ENCODE results near the gene MPZL3. TPM values are rescaled to one million over a fixed set of nuclear protein-coding genes. Genes with fewer than 3 reads are reported as not detected.

MPZL3 gene
- total and polyA plus RNA-seq, 2 donors = 3.9 to 7.0 TPM

GRCh38 chr11:118213781-118214180, 38.4 kb downstream of the MPZL3 start:
- Histone ChIP-seq H3K27me3 (ENCODE audit: control insufficient read depth in 2 of 2, insufficient read depth in 1 of 2, low read length in 1 of 2) (no peaks in the 10 kb centered on the region), H3K9me3 (ENCODE audit: control insufficient read depth in 2 of 2, insufficient read depth in 1 of 2, low read length in 1 of 2) (no peaks in the 10 kb centered on the region), H3K4me1 (ENCODE audit: control insufficient read depth in 2 of 2, insufficient read depth in 2 of 2, low read length in 2 of 2) (peaks cover 13 to 55% of the 10 kb centered on the region in 2 donors), H3K27ac (ENCODE audit: low read depth in 1 of 2, low read length in 1 of 2) (peak overlapping the region in 1 of 2 donors; percentile 48), H3K4me3 (ENCODE audit: low read length in 2 of 2) (no peak overlapping the region), H3K36me3 (ENCODE audit: control insufficient read depth in 2 of 2, insufficient read depth in 2 of 2, low read length in 1 of 2) (peaks cover 2 to 3% of the 10 kb centered on the region in 2 donors)
- WGBS = 94% methylated on average over 2 of the region's 2 CpGs
- no peak for DNase-seq (ENCODE audit: low read depth in 6 of 9, low spot score in 9 of 9)

- WGBS = 89% methylated on average over 4 of the region's 4 CpGs
- no peaks in the 10 kb centered on the region for H3K27me3 ChIP-seq (ENCODE audit: control insufficient read depth in 2 of 2, insufficient read depth in 1 of 2, low read length in 1 of 2)
- peaks cover 2 to 3% of the 10 kb centered on the region in 2 donors for H3K36me3 ChIP-seq (ENCODE audit: control insufficient read depth in 2 of 2, insufficient read depth in 2 of 2, low read length in 1 of 2)
- H3K4me1 ChIP-seq (ENCODE audit: control insufficient read depth in 2 of 2, insufficient read depth in 2 of 2, low read length in 2 of 2) = peaks cover 13 to 55% of the 10 kb centered on the region in 2 donors
- DNase-seq (ENCODE audit: low read depth in 6 of 9, low spot score in 9 of 9) = peak in 1 of 9 donors; percentile 27
- peak overlapping the region in 1 of 2 donors; percentile 48 for H3K27ac ChIP-seq (ENCODE audit: low read depth in 1 of 2, low read length in 1 of 2)
- H3K4me3 ChIP-seq (ENCODE audit: low read length in 2 of 2) = no peak overlapping the region
- H3K9me3 ChIP-seq (ENCODE audit: control insufficient read depth in 2 of 2, insufficient read depth in 1 of 2, low read length in 1 of 2) = no peaks in the 10 kb centered on the region
Measured at GRCh38 chr11:118213201-118213600, 39.0 kb downstream of the MPZL3 start.

GRCh38 chr11:118212781-118213191, 39.4 kb downstream of the MPZL3 start:
- no peaks in the 10 kb centered on the region for H3K27me3 ChIP-seq (ENCODE audit: control insufficient read depth in 2 of 2, insufficient read depth in 1 of 2, low read length in 1 of 2)
- 85% methylated on average over 2 of the region's 2 CpGs for WGBS
- no peak overlapping the region for H3K4me3 ChIP-seq (ENCODE audit: low read length in 2 of 2)
- no peak overlapping the region for H3K27ac ChIP-seq (ENCODE audit: low read depth in 1 of 2, low read length in 1 of 2)
- peaks cover 2 to 3% of the 10 kb centered on the region in 2 donors for H3K36me3 ChIP-seq (ENCODE audit: control insufficient read depth in 2 of 2, insufficient read depth in 2 of 2, low read length in 1 of 2)
- no peak for DNase-seq (ENCODE audit: low read depth in 6 of 9, low spot score in 9 of 9)
- peaks cover 13 to 53% of the 10 kb centered on the region in 2 donors for H3K4me1 ChIP-seq (ENCODE audit: control insufficient read depth in 2 of 2, insufficient read depth in 2 of 2, low read length in 2 of 2)
- no peaks in the 10 kb centered on the region for H3K9me3 ChIP-seq (ENCODE audit: control insufficient read depth in 2 of 2, insufficient read depth in 1 of 2, low read length in 1 of 2)

- Histone ChIP-seq H3K9me3 (ENCODE audit: control insufficient read depth in 2 of 2, insufficient read depth in 1 of 2, low read length in 1 of 2) (no peaks in the 10 kb centered on the region), H3K36me3 (ENCODE audit: control insufficient read depth in 2 of 2, insufficient read depth in 2 of 2, low read length in 1 of 2) (peaks cover 2 to 3% of the 10 kb centered on the region in 2 donors), H3K27me3 (ENCODE audit: control insufficient read depth in 2 of 2, insufficient read depth in 1 of 2, low read length in 1 of 2) (no peaks in the 10 kb centered on the region), H3K4me3 (ENCODE audit: low read length in 2 of 2) (no peak overlapping the region), H3K4me1 (ENCODE audit: control insufficient read depth in 2 of 2, insufficient read depth in 2 of 2, low read length in 2 of 2) (peaks cover 13 to 47% of the 10 kb centered on the region in 2 donors), H3K27ac (ENCODE audit: low read depth in 1 of 2, low read length in 1 of 2) (no peak overlapping the region)
- 96% methylated on average over 7 of the region's 7 CpGs for WGBS
- DNase-seq (ENCODE audit: low read depth in 6 of 9, low spot score in 9 of 9) = no peak
Measured at GRCh38 chr11:118212131-118212725, 39.9 kb downstream of the MPZL3 start.

GRCh38 chr11:118211006-118211405, 41.2 kb downstream of the MPZL3 start:
- WGBS = 97% methylated on average over 6 of the region's 6 CpGs
- H3K36me3 ChIP-seq (ENCODE audit: control insufficient read depth in 2 of 2, insufficient read depth in 2 of 2, low read length in 1 of 2) = peaks cover 2 to 5% of the 10 kb centered on the region in 2 donors
- no peak overlapping the region for H3K27ac ChIP-seq (ENCODE audit: low read depth in 1 of 2, low read length in 1 of 2)
- no peaks in the 10 kb centered on the region for H3K9me3 ChIP-seq (ENCODE audit: control insufficient read depth in 2 of 2, insufficient read depth in 1 of 2, low read length in 1 of 2)
- H3K4me3 ChIP-seq (ENCODE audit: low read length in 2 of 2) = no peak overlapping the region
- DNase-seq (ENCODE audit: low read depth in 6 of 9, low spot score in 9 of 9) = no peak
- no peaks in the 10 kb centered on the region for H3K27me3 ChIP-seq (ENCODE audit: control insufficient read depth in 2 of 2, insufficient read depth in 1 of 2, low read length in 1 of 2)
- H3K4me1 ChIP-seq (ENCODE audit: control insufficient read depth in 2 of 2, insufficient read depth in 2 of 2, low read length in 2 of 2) = peaks cover 18 to 49% of the 10 kb centered on the region in 2 donors

- Histone ChIP-seq H3K4me3 (ENCODE audit: low read length in 2 of 2) (no peak overlapping the region), H3K4me1 (ENCODE audit: control insufficient read depth in 2 of 2, insufficient read depth in 2 of 2, low read length in 2 of 2) (peaks cover 14 to 46% of the 10 kb centered on the region in 2 donors), H3K27me3 (ENCODE audit: control insufficient read depth in 2 of 2, insufficient read depth in 1 of 2, low read length in 1 of 2) (no peaks in the 10 kb centered on the region), H3K27ac (ENCODE audit: low read depth in 1 of 2, low read length in 1 of 2) (no peak overlapping the region), H3K36me3 (ENCODE audit: control insufficient read depth in 2 of 2, insufficient read depth in 2 of 2, low read length in 1 of 2) (peaks cover 2 to 9% of the 10 kb centered on the region in 2 donors), H3K9me3 (ENCODE audit: control insufficient read depth in 2 of 2, insufficient read depth in 1 of 2, low read length in 1 of 2) (no peaks in the 10 kb centered on the region)
- WGBS = 99% methylated on average over 7 of the region's 7 CpGs
- no peak for DNase-seq (ENCODE audit: low read depth in 6 of 9, low spot score in 9 of 9)
Measured at GRCh38 chr11:118210323-118210722, 41.8 kb downstream of the MPZL3 start.

GRCh38 chr11:118209033-118209432, 43.1 kb downstream of the MPZL3 start:
- WGBS = 94% methylated on average over 3 of the region's 3 CpGs
- Histone ChIP-seq H3K4me1 (ENCODE audit: control insufficient read depth in 2 of 2, insufficient read depth in 2 of 2, low read length in 2 of 2) (peaks cover 16 to 39% of the 10 kb centered on the region in 2 donors), H3K27me3 (ENCODE audit: control insufficient read depth in 2 of 2, insufficient read depth in 1 of 2, low read length in 1 of 2) (no peaks in the 10 kb centered on the region), H3K36me3 (ENCODE audit: control insufficient read depth in 2 of 2, insufficient read depth in 2 of 2, low read length in 1 of 2) (peaks cover 2 to 9% of the 10 kb centered on the region in 2 donors), H3K9me3 (ENCODE audit: control insufficient read depth in 2 of 2, insufficient read depth in 1 of 2, low read length in 1 of 2) (no peaks in the 10 kb centered on the region), H3K27ac (ENCODE audit: low read depth in 1 of 2, low read length in 1 of 2) (no peak overlapping the region), H3K4me3 (ENCODE audit: low read length in 2 of 2) (no peak overlapping the region)
- DNase-seq (ENCODE audit: low read depth in 6 of 9, low spot score in 9 of 9) = no peak

GRCh38 chr11:118207079-118207478, 45.1 kb downstream of the MPZL3 start:
- no peaks in the 10 kb centered on the region for H3K9me3 ChIP-seq (ENCODE audit: control insufficient read depth in 2 of 2, insufficient read depth in 1 of 2, low read length in 1 of 2)
- no peak for DNase-seq (ENCODE audit: low read depth in 6 of 9, low spot score in 9 of 9)
- H3K4me3 ChIP-seq (ENCODE audit: low read length in 2 of 2) = no peak overlapping the region
- H3K27me3 ChIP-seq (ENCODE audit: control insufficient read depth in 2 of 2, insufficient read depth in 1 of 2, low read length in 1 of 2) = no peaks in the 10 kb centered on the region
- whole genome bisulfite sequencing = 97% methylated on average over 2 of the region's 2 CpGs
- peaks cover 23 to 37% of the 10 kb centered on the region in 2 donors for H3K4me1 ChIP-seq (ENCODE audit: control insufficient read depth in 2 of 2, insufficient read depth in 2 of 2, low read length in 2 of 2)
- H3K27ac ChIP-seq (ENCODE audit: low read depth in 1 of 2, low read length in 1 of 2) = peak overlapping the region in 1 of 2 donors; percentile 90
- peaks cover 2 to 22% of the 10 kb centered on the region in 2 donors for H3K36me3 ChIP-seq (ENCODE audit: control insufficient read depth in 2 of 2, insufficient read depth in 2 of 2, low read length in 1 of 2)

GRCh38 chr11:118206391-118207031, 45.7 kb downstream of the MPZL3 start:
- peak overlapping the region; percentile 84 to 90 for H3K27ac ChIP-seq (ENCODE audit: low read depth in 1 of 2, low read length in 1 of 2)
- H3K4me3 ChIP-seq (ENCODE audit: low read length in 2 of 2) = no peak overlapping the region
- no peaks in the 10 kb centered on the region for H3K27me3 ChIP-seq (ENCODE audit: control insufficient read depth in 2 of 2, insufficient read depth in 1 of 2, low read length in 1 of 2)
- H3K36me3 ChIP-seq (ENCODE audit: control insufficient read depth in 2 of 2, insufficient read depth in 2 of 2, low read length in 1 of 2) = peaks cover 2 to 21% of the 10 kb centered on the region in 2 donors
- 25% methylated on average over 1 of the region's 1 CpG for WGBS
- H3K9me3 ChIP-seq (ENCODE audit: control insufficient read depth in 2 of 2, insufficient read depth in 1 of 2, low read length in 1 of 2) = no peaks in the 10 kb centered on the region
- DNase-seq (ENCODE audit: low read depth in 6 of 9, low spot score in 9 of 9) = peak in 1 of 9 donors; percentile 64
- H3K4me1 ChIP-seq (ENCODE audit: control insufficient read depth in 2 of 2, insufficient read depth in 2 of 2, low read length in 2 of 2) = peaks cover 29 to 38% of the 10 kb centered on the region in 2 donors
